ENCODE results near the gene PAPLN. TPM values are rescaled to one million over a fixed set of nuclear protein-coding genes. Genes with fewer than 3 reads are reported as not detected.

The PAPLN gene
- total RNA-seq, 1 experiment from 2014 or later: not detected

GRCh38 chr14:73241481-73242165, 4.3 kb downstream of the PAPLN start:
- Histone ChIP-seq H3F3A (ENCODE audit: insufficient read depth, low read depth) (peaks cover 7% of the 10 kb centered on the region; the same call in 1 of the 2 replicates), H3K4me1 (replicated peaks; ENCODE audit: insufficient read depth) (peaks cover 4% of the 10 kb centered on the region; the same call in 1 of the 2 replicates), H3K4me2 (no peak overlapping the region), H4K20me1 (ENCODE audit: insufficient read depth) (no peaks in the 10 kb centered on the region), H3K27ac (no peak overlapping the region), H3K27me3 (ENCODE audit: insufficient read depth, low read depth) (peaks cover 18% of the 10 kb centered on the region; the same call in 1 of the 2 replicates), H3K79me2 (ENCODE audit: low read depth) (no peaks in the 10 kb centered on the region), H3K4me3 (no peak overlapping the region), H3K9me3 (ENCODE audit: insufficient read depth, low read depth) (no peaks in the 10 kb centered on the region), H2AFZ (no peak overlapping the region), H3K9me2 (ENCODE audit: insufficient read depth) (no peaks in the 10 kb centered on the region), H3K36me3 (ENCODE audit: low read depth) (no peaks in the 10 kb centered on the region)
- no TSS peak for BruUV-seq (replicated peaks)
- CTCF ChIA-PET: no interaction called here
- POLR2A ChIA-PET (ENCODE audit: unreplicated experiment): no interaction called here
- DNase-seq: peak in 1 of 2 experiments; percentile 45
- intact Hi-C loops (cut with micrococcal nuclease; ENCODE audit: unreplicated experiment): no loop called here
- no peak for TF ChIP-seq EZH2 (IDR thresholded peaks at IDR 0.05; ENCODE audit: low read depth)
- no peak for TF ChIP-seq CTCF (conservative IDR thresholded peaks at IDR 0.05)

GRCh38 chr14:73242357-73242901, 5.1 kb downstream of the PAPLN start:
- Histone ChIP-seq H3K27me3 (ENCODE audit: insufficient read depth, low read depth) (0 out of 2 replicates have a peak, but pooled peaks cover 13% of the 10 kb centered on the region), H3K4me3 (no peak overlapping the region), H3K4me1 (replicated peaks; ENCODE audit: insufficient read depth) (peaks cover 4% of the 10 kb centered on the region; the same call in 1 of the 2 replicates), H3K9me3 (ENCODE audit: insufficient read depth, low read depth) (no peaks in the 10 kb centered on the region), H3K9me2 (ENCODE audit: insufficient read depth) (no peaks in the 10 kb centered on the region), H3K4me2 (no peak overlapping the region), H3K36me3 (ENCODE audit: low read depth) (no peaks in the 10 kb centered on the region), H2AFZ (no peak overlapping the region), H3K27ac (no peak overlapping the region), H3F3A (ENCODE audit: insufficient read depth, low read depth) (peaks cover 7% of the 10 kb centered on the region; the same call in 1 of the 2 replicates), H3K79me2 (ENCODE audit: low read depth) (no peaks in the 10 kb centered on the region), H4K20me1 (ENCODE audit: insufficient read depth) (no peaks in the 10 kb centered on the region)
- TF ChIP-seq CTCF (conservative IDR thresholded peaks at IDR 0.05) (no peak), EZH2 (IDR thresholded peaks at IDR 0.05; ENCODE audit: low read depth) (no peak)
- POLR2A ChIA-PET (ENCODE audit: unreplicated experiment): no interaction called here
- DNase-seq: no peak
- no TSS peak for BruUV-seq (replicated peaks)
- CTCF ChIA-PET: no interaction called here
- intact Hi-C loops (cut with micrococcal nuclease; ENCODE audit: unreplicated experiment): no loop called here

- BruUV-seq (replicated peaks): no TSS peak
- TF ChIP-seq EZH2 (IDR thresholded peaks at IDR 0.05; ENCODE audit: low read depth): no peak
- no peak for TF ChIP-seq CTCF (conservative IDR thresholded peaks at IDR 0.05)
- no peak for DNase-seq
- Histone ChIP-seq H3K79me2 (ENCODE audit: low read depth) (no peaks in the 10 kb centered on the region), H3F3A (ENCODE audit: insufficient read depth, low read depth) (peaks cover 7% of the 10 kb centered on the region; the same call in 1 of the 2 replicates), H3K4me1 (replicated peaks; ENCODE audit: insufficient read depth) (peaks cover 2% of the 10 kb centered on the region; the same call in 1 of the 2 replicates), H3K4me2 (no peak overlapping the region), H4K20me1 (ENCODE audit: insufficient read depth) (no peaks in the 10 kb centered on the region), H2AFZ (no peak overlapping the region), H3K4me3 (no peak overlapping the region), H3K27me3 (ENCODE audit: insufficient read depth, low read depth) (0 out of 2 replicates have a peak, but pooled peaks cover 13% of the 10 kb centered on the region), H3K36me3 (ENCODE audit: low read depth) (no peaks in the 10 kb centered on the region), H3K27ac (no peak overlapping the region), H3K9me2 (ENCODE audit: insufficient read depth) (no peaks in the 10 kb centered on the region), H3K9me3 (ENCODE audit: insufficient read depth, low read depth) (no peaks in the 10 kb centered on the region)
- ChIA-PET CTCF (no interaction called here), POLR2A (ENCODE audit: unreplicated experiment) (interaction anchor here (0.6 kb wide), 1 partner anchor 20 kb away, joined by 4 read pairs; no protein-coding TSS in a partner anchor)
- intact Hi-C loops (cut with micrococcal nuclease; ENCODE audit: unreplicated experiment): no loop called here
Measured at GRCh38 chr14:73243341-73243740, 6.0 kb downstream of the PAPLN start.

Measured in PC-9 (cell line).